Measurements from ENCODE around the gene IRX6. TPM values are rescaled to one million over a fixed set of nuclear protein-coding genes. Genes with fewer than 3 reads are reported as not detected.

Gene IRX6
- total RNA-seq, 1 experiment from 2014 or later = not detected

- H4K5ac ChIP-seq (ENCODE audit: insufficient read length, low read depth, low read length) = no peak overlapping the region
- Mint-ChIP-seq H3K36me3 (ENCODE audit: insufficient read depth in 1 of 3, low read depth in 3 of 3) (no peaks in the 10 kb centered on the region), H3K9me3 (no peaks in the 10 kb centered on the region), H3K27me3 (ENCODE audit: low read depth) (peaks cover 36% of the 10 kb centered on the region), H3K27ac (no peak overlapping the region), H3K4me3 (no peak overlapping the region), H3K4me1 (no peaks in the 10 kb centered on the region; a peak in 1 of 4 replicates)
- no peaks in the 10 kb centered on the region for H3K27me3 ChIP-seq (ENCODE audit: insufficient read depth, low read length)
- no CpG with 5 or more reads among the region's 6 CpGs for whole genome bisulfite sequencing (ENCODE audit: extremely low coverage, insufficient read length, low lambda C conversion rate)
- no peaks in the 10 kb centered on the region for H3K79me1 ChIP-seq (ENCODE audit: insufficient read depth, low read depth, low read length, poor library complexity, severe bottlenecking)
- DNase-seq = no peak
- H2BK120ac ChIP-seq (ENCODE audit: low read depth, low read length, poor library complexity, severe bottlenecking) = no peak overlapping the region
- H3K4me2 ChIP-seq (ENCODE audit: insufficient read depth, insufficient read length, low read length) = no peak overlapping the region
- no peak overlapping the region for H3K56ac ChIP-seq (ENCODE audit: insufficient read length, low read depth, low read length)
- H4K91ac ChIP-seq (ENCODE audit: insufficient read length, low read depth, low read length) = no peak overlapping the region
- no peak overlapping the region for H3K27ac ChIP-seq (ENCODE audit: insufficient read length, low read depth, low read length)
- H3K79me2 ChIP-seq (ENCODE audit: insufficient read depth, low read length) = no peaks in the 10 kb centered on the region
- H2BK20ac ChIP-seq (ENCODE audit: low read depth, low read length, poor library complexity, severe bottlenecking) = no peak overlapping the region
- H3T11ph ChIP-seq (ENCODE audit: low read length) = no peak overlapping the region
- no peak overlapping the region for H4K8ac ChIP-seq (replicated peaks; ENCODE audit: insufficient read length, low read depth, low read length)
- H3K9me3 ChIP-seq (ENCODE audit: control insufficient read depth, low read depth, low read length) = no peaks in the 10 kb centered on the region
- H2BK5ac ChIP-seq (ENCODE audit: insufficient read length, low read length) = no peak overlapping the region
- H3K23ac ChIP-seq (ENCODE audit: insufficient read length, low read depth, low read length) = no peak overlapping the region
- H2BK15ac ChIP-seq (ENCODE audit: low read depth, low read length) = no peak overlapping the region
- H3K9ac ChIP-seq (ENCODE audit: extremely low read depth, insufficient read length, low read length) = no peak overlapping the region
- H2AK5ac ChIP-seq (ENCODE audit: insufficient read length, low read length) = no peak overlapping the region
- H3K4ac ChIP-seq (ENCODE audit: low read depth, low read length) = no peak overlapping the region
- no peak overlapping the region for H2AFZ ChIP-seq (ENCODE audit: low read length)
- H3K4me1 ChIP-seq (ENCODE audit: insufficient read depth, low read length) = no peaks in the 10 kb centered on the region
- no peak overlapping the region for H3K18ac ChIP-seq (ENCODE audit: insufficient read length, low read depth, low read length)
- no peak for TF ChIP-seq CTCF (conservative IDR thresholded peaks at IDR 0.05)
- H4K20me1 ChIP-seq (ENCODE audit: control insufficient read depth, insufficient read depth, insufficient read length) = no peaks in the 10 kb centered on the region
- no peak overlapping the region for H3K14ac ChIP-seq (ENCODE audit: insufficient read depth, low read length)
- H2BK12ac ChIP-seq (ENCODE audit: insufficient read length, low read depth, low read length) = no peak overlapping the region
- H3K23me2 ChIP-seq (ENCODE audit: insufficient read length, low read depth, low read length, poor library complexity, severe bottlenecking) = no peaks in the 10 kb centered on the region
Measured at GRCh38 chr16:55346475-55346874, 22.5 kb downstream of the IRX6 start.
